ENCODE results near the gene SPATA12.

SPATA12 gene
- 0 reads per million in 4 donors for total RNA-seq

- DNase-seq = no peak
Observed at GRCh38 chr3:57060089-57060821, at the start of gene SPATA12. Gene SPATA12 (plus strand): TSS chr3:57060664. CDS start chr3:57073695, 13,031 bp downstream.

- DNase-seq = no peak
Observed at GRCh38 chr3:57011022-57011421, 49.4 kb upstream of the SPATA12 start.

- DNase-seq = no peak
Observed at GRCh38 chr3:57012847-57013246, 47.6 kb upstream of the SPATA12 start.

GRCh38 chr3:57015350-57015729 is 45.1 kb upstream of the SPATA12 start:
- no peak for DNase-seq

- DNase-seq = no peak
Observed at GRCh38 chr3:57015912-57016311, 44.6 kb upstream of the SPATA12 start.

- no peak for DNase-seq
Observed at GRCh38 chr3:57017459-57017845, 43.0 kb upstream of the SPATA12 start.

- DNase-seq = no peak
Observed at GRCh38 chr3:57018246-57018645, 42.2 kb upstream of the SPATA12 start.

GRCh38 chr3:57019057-57019456 is 41.4 kb upstream of the SPATA12 start:
- no peak for DNase-seq

- DNase-seq = no peak
Observed at GRCh38 chr3:57025237-57025636, 35.2 kb upstream of the SPATA12 start.

GRCh38 chr3:57026944-57027343 is 33.5 kb upstream of the SPATA12 start:
- no peak for DNase-seq

GRCh38 chr3:57029383-57029782 is 31.1 kb upstream of the SPATA12 start:
- DNase-seq = no peak

GRCh38 chr3:57029924-57030323 is 30.5 kb upstream of the SPATA12 start:
- no peak for DNase-seq

- DNase-seq = no peak
Observed at GRCh38 chr3:57030721-57031120, 29.7 kb upstream of the SPATA12 start.

- no peak for DNase-seq
Observed at GRCh38 chr3:57031631-57032541, 28.6 kb upstream of the SPATA12 start.

GRCh38 chr3:57036952-57037351 is 23.5 kb upstream of the SPATA12 start:
- DNase-seq = no peak

- no peak for DNase-seq
Observed at GRCh38 chr3:57038466-57039164, 21.8 kb upstream of the SPATA12 start.

GRCh38 chr3:57041674-57042073 is 18.8 kb upstream of the SPATA12 start:
- no peak for DNase-seq

GRCh38 chr3:57043518-57043917 is 16.9 kb upstream of the SPATA12 start:
- DNase-seq = no peak

- no peak for DNase-seq
Observed at GRCh38 chr3:57046101-57046765, 14.2 kb upstream of the SPATA12 start.

- no peak for DNase-seq
Observed at GRCh38 chr3:57048052-57048671, 12.3 kb upstream of the SPATA12 start.

- no peak for DNase-seq
Observed at GRCh38 chr3:57048728-57049127, 11.7 kb upstream of the SPATA12 start.

GRCh38 chr3:57052662-57053061 is 7.8 kb upstream of the SPATA12 start:
- no peak for DNase-seq
